HCT116 (cell line): ENCODE data around the gene RND2.

Experiments
- CEBPB ChIP-seq: IDR thresholded peaks from 2 replicates; pipeline ENCODE4 v1.6.1; 2012; ENCODE audit warnings: low read depth
- CTCF ChIP-seq, 3 experiments: fragments of 200-600 bp in 1 of 3; sonication (generic) in 1 of 3; IDR thresholded peaks in 2 of 3; conservative IDR thresholded peaks in 1 of 3; 2 replicates each; pipeline ENCODE4 v1.5.1; 2012 to 2017; ENCODE audit warnings: low read depth in 2 of 3, low read length in 2 of 3, antibody characterized with exemption in 1 of 3, borderline replicate concordance in 1 of 3, control low read depth in 1 of 3, mild to moderate bottlenecking in 1 of 3, mixed read lengths in 1 of 3, mixed run types in 1 of 3, moderate library complexity in 1 of 3; ENCODE audit not compliant: insufficient read depth in 1 of 3
- EZH2 ChIP-seq: fragments of 200-600 bp; sonication (generic); IDR thresholded peaks from 2 replicates; pipeline ENCODE4 v1.6.1; 2017; ENCODE audit warnings: antibody characterized with exemption, mixed run types
- JUND ChIP-seq: IDR thresholded peaks from 2 replicates; pipeline ENCODE4 v1.6.1; 2012
- MAX ChIP-seq: IDR thresholded peaks from 2 replicates; pipeline ENCODE4 v1.6.1; 2012
- POLR2A ChIP-seq: IDR thresholded peaks from 2 replicates; pipeline ENCODE4 v1.7.0; 2011; ENCODE audit warnings: borderline replicate concordance; ENCODE audit not compliant: insufficient read depth, insufficient read length; ENCODE audit errors: extremely low read depth
- RAD21 ChIP-seq: IDR thresholded peaks from 2 replicates; pipeline ENCODE4 v1.6.1; 2012; ENCODE audit warnings: low read depth, mild to moderate bottlenecking
- SRF ChIP-seq: IDR thresholded peaks from 2 replicates; pipeline ENCODE4 v1.6.1; 2012; ENCODE audit warnings: low read depth
- TCF7L2 ChIP-seq: IDR thresholded peaks from 2 replicates; pipeline ENCODE4 v1.7.0; 2011; ENCODE audit warnings: borderline replicate concordance, inconsistent platforms; ENCODE audit not compliant: insufficient read depth, insufficient read length; ENCODE audit errors: extremely low read depth
- YY1 ChIP-seq: IDR thresholded peaks from 2 replicates; pipeline ENCODE4 v1.6.1; 2011; ENCODE audit warnings: low read length, low read depth, moderate library complexity, mild to moderate bottlenecking; ENCODE audit not compliant: insufficient replicate concordance; ENCODE audit errors: extremely low read depth
- ZBTB33 ChIP-seq: IDR thresholded peaks from 2 replicates; pipeline ENCODE4 v1.6.1; 2011; ENCODE audit warnings: mild to moderate bottlenecking, low read length, moderate library complexity; ENCODE audit not compliant: insufficient replicate concordance; ENCODE audit errors: extremely low read depth
- ZNF274 ChIP-seq: fragments of 200-500 bp; sonication (Bioruptor generic); IDR thresholded peaks from 2 replicates; pipeline ENCODE4 v1.6.1; 2014; ENCODE audit warnings: mild to moderate bottlenecking, low read depth, low read length, inconsistent platforms
- TF ChIP-seq, protein P1 (sequence below): IDR thresholded peaks from 2 replicates; pipeline ENCODE4 v1.6.1; 2012; ENCODE audit warnings: low read depth
- TF ChIP-seq, protein P2 (sequence below): IDR thresholded peaks from 2 replicates; pipeline ENCODE4 v1.6.1; 2012

DNA sequence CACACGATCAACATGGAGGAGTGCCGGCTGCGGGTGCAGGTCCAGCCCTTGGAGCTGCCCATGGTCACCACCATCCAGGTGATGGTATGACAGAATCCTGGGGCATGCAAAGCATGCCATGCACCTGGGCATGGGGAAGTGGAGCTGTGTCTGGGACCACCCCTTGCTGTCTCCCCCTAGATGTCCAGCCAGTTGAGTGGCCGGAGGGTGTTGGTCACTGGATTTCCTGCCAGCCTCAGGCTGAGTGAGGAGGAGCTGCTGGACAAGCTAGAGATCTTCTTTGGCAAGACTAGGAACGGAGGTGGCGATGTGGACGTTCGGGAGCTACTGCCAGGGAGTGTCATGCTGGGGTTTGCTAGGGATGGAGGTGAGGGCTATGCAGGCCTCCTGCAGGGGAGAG, 11.7 kb upstream of the RND2 start:
- TF ChIP-seq MAX (no peak), CTCF (IDR thresholded peaks at IDR 0.05 in 2 of 3, conservative IDR thresholded peaks at IDR 0.05 in 1 of 3; ENCODE audit: borderline replicate concordance in 1 of 3, insufficient read depth in 1 of 3, low read depth in 2 of 3, low read length in 2 of 3) (no peak), ZNF274 (no peak), YY1 (no peak), SRF (no peak), TCF7L2 (no peak), POLR2A (no peak), CEBPB (no peak), ZBTB33 (no peak), RAD21 (no peak), EZH2 (no peak), JUND (no peak)
- TF ChIP-seq, protein P1, sequence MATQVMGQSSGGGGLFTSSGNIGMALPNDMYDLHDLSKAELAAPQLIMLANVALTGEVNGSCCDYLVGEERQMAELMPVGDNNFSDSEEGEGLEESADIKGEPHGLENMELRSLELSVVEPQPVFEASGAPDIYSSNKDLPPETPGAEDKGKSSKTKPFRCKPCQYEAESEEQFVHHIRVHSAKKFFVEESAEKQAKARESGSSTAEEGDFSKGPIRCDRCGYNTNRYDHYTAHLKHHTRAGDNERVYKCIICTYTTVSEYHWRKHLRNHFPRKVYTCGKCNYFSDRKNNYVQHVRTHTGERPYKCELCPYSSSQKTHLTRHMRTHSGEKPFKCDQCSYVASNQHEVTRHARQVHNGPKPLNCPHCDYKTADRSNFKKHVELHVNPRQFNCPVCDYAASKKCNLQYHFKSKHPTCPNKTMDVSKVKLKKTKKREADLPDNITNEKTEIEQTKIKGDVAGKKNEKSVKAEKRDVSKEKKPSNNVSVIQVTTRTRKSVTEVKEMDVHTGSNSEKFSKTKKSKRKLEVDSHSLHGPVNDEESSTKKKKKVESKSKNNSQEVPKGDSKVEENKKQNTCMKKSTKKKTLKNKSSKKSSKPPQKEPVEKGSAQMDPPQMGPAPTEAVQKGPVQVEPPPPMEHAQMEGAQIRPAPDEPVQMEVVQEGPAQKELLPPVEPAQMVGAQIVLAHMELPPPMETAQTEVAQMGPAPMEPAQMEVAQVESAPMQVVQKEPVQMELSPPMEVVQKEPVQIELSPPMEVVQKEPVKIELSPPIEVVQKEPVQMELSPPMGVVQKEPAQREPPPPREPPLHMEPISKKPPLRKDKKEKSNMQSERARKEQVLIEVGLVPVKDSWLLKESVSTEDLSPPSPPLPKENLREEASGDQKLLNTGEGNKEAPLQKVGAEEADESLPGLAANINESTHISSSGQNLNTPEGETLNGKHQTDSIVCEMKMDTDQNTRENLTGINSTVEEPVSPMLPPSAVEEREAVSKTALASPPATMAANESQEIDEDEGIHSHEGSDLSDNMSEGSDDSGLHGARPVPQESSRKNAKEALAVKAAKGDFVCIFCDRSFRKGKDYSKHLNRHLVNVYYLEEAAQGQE = no peak
- TF ChIP-seq, protein P2, sequence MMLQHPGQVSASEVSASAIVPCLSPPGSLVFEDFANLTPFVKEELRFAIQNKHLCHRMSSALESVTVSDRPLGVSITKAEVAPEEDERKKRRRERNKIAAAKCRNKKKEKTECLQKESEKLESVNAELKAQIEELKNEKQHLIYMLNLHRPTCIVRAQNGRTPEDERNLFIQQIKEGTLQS = no peak
